ENCODE data around the gene ZNF710.

GRCh38 chr15:90036343-90036742 lies 35.2 kb downstream of the ZNF710 start:
- TF ChIP-seq CTCF (conservative IDR thresholded peaks at IDR 0.05; ENCODE audit: low read length) (no peak), EZH2phosphoT487 (IDR thresholded peaks at IDR 0.05; ENCODE audit: borderline replicate concordance, low read depth, low read length) (no peak)

Measured in OCI-LY7 (cell line).